ENCODE data around the gene SERINC4. TPM values are rescaled to one million over a fixed set of nuclear protein-coding genes. Genes with fewer than 3 reads are reported as not detected.
A peak's percentile ranks its signal among the peaks of the same experiment; 100 is the strongest.

The SERINC4 gene
- total and polyA plus RNA-seq, 9 of the 15 experiments (the other 6 are each of a cell fraction or from before 2014, with no cell fraction given) = 0.14 to 0.86 (median 0.18) TPM; not detected in 2

- TF ChIP-seq, protein P1, sequence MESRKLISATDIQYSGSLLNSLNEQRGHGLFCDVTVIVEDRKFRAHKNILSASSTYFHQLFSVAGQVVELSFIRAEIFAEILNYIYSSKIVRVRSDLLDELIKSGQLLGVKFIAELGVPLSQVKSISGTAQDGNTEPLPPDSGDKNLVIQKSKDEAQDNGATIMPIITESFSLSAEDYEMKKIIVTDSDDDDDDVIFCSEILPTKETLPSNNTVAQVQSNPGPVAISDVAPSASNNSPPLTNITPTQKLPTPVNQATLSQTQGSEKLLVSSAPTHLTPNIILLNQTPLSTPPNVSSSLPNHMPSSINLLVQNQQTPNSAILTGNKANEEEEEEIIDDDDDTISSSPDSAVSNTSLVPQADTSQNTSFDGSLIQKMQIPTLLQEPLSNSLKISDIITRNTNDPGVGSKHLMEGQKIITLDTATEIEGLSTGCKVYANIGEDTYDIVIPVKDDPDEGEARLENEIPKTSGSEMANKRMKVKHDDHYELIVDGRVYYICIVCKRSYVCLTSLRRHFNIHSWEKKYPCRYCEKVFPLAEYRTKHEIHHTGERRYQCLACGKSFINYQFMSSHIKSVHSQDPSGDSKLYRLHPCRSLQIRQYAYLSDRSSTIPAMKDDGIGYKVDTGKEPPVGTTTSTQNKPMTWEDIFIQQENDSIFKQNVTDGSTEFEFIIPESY (CRISPR knock-in tag; IDR thresholded peaks at IDR 0.05) = no peak
- TF ChIP-seq, protein P2, sequence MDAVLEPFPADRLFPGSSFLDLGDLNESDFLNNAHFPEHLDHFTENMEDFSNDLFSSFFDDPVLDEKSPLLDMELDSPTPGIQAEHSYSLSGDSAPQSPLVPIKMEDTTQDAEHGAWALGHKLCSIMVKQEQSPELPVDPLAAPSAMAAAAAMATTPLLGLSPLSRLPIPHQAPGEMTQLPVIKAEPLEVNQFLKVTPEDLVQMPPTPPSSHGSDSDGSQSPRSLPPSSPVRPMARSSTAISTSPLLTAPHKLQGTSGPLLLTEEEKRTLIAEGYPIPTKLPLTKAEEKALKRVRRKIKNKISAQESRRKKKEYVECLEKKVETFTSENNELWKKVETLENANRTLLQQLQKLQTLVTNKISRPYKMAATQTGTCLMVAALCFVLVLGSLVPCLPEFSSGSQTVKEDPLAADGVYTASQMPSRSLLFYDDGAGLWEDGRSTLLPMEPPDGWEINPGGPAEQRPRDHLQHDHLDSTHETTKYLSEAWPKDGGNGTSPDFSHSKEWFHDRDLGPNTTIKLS (IDR thresholded peaks at IDR 0.05; ENCODE audit: borderline replicate concordance, low read depth) = peak; percentile 52; the same call in 1 of the 2 replicates
- TF ChIP-seq CUX1 (CRISPR knock-in tag; IDR thresholded peaks at IDR 0.05) (no peak), MEIS2 (IDR thresholded peaks at IDR 0.05; ENCODE audit: partially characterized antibody) (peak; percentile 17), ARID2 (IDR thresholded peaks at IDR 0.05) (0 out of 2 replicates have a peak, but pooled peaks have one; percentile 14), HMBOX1 (IDR thresholded peaks at IDR 0.05) (0 out of 2 replicates have a peak, but pooled peaks have one; percentile 20), LARP7 (IDR thresholded peaks at IDR 0.05) (peak; percentile 75; the same call in 1 of the 2 replicates), PRPF4 (IDR thresholded peaks at IDR 0.05; ENCODE audit: insufficient read depth, low read depth, low read length, poor library complexity, severe bottlenecking) (no peak), ZBTB34 (CRISPR knock-in tag; IDR thresholded peaks at IDR 0.05) (no peak)
- TF ChIP-seq, protein P3, sequence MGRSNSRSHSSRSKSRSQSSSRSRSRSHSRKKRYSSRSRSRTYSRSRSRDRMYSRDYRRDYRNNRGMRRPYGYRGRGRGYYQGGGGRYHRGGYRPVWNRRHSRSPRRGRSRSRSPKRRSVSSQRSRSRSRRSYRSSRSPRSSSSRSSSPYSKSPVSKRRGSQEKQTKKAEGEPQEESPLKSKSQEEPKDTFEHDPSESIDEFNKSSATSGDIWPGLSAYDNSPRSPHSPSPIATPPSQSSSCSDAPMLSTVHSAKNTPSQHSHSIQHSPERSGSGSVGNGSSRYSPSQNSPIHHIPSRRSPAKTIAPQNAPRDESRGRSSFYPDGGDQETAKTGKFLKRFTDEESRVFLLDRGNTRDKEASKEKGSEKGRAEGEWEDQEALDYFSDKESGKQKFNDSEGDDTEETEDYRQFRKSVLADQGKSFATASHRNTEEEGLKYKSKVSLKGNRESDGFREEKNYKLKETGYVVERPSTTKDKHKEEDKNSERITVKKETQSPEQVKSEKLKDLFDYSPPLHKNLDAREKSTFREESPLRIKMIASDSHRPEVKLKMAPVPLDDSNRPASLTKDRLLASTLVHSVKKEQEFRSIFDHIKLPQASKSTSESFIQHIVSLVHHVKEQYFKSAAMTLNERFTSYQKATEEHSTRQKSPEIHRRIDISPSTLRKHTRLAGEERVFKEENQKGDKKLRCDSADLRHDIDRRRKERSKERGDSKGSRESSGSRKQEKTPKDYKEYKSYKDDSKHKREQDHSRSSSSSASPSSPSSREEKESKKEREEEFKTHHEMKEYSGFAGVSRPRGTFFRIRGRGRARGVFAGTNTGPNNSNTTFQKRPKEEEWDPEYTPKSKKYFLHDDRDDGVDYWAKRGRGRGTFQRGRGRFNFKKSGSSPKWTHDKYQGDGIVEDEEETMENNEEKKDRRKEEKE (IDR thresholded peaks at IDR 0.05; ENCODE audit: borderline replicate concordance in 1 of 2, control insufficient read depth in 1 of 2, low read depth in 2 of 2, low read length in 1 of 2) = no peak
Measured at GRCh38 chr15:43800286-43801141, 494 bp upstream of the SERINC4 start, which contains the start of gene HYPK (continued).
